CD4-positive, alpha-beta T cell treated with Interleukin-15 for 1 hour (primary cell): Measurements from ENCODE around the gene G6PC1.

Source experiments
- DNase-seq: peaks from one replicate; pipeline ENCODE4 v3.0.0-alpha.2; 2020

The G6PC1 gene

GRCh38 chr17:42950044-42950783, 49.6 kb downstream of the G6PC1 start:
- no peak for DNase-seq
